SH-SY5Y (cell line): Measurements from ENCODE around the gene HIBCH.

Source experiments
- GATA2 ChIP-seq: IDR thresholded peaks from 2 replicates; pipeline ENCODE4 v1.6.1; 2011; ENCODE audit warnings: mild to moderate bottlenecking, low read depth, low read length
- GATA3 ChIP-seq: IDR thresholded peaks from 2 replicates; pipeline ENCODE4 v1.6.1; 2011; ENCODE audit warnings: low read depth, mild to moderate bottlenecking, low read length, moderate library complexity

The HIBCH gene

GRCh38 chr2:190301032-190301431 is 18.6 kb downstream of the HIBCH start:
- no peak for TF ChIP-seq GATA2
- TF ChIP-seq GATA3 = no peak

- no peak for TF ChIP-seq GATA3
- TF ChIP-seq GATA2 = no peak
These were observed 35.8 kb downstream of the HIBCH start for GRCh38 chr2:190283783-190284182.

GRCh38 chr2:190280565-190281350 is 38.9 kb downstream of the HIBCH start:
- TF ChIP-seq GATA2 (no peak), GATA3 (no peak)

GRCh38 chr2:190277234-190278112 is 42.2 kb downstream of the HIBCH start:
- TF ChIP-seq GATA2 = no peak
- no peak for TF ChIP-seq GATA3

GRCh38 chr2:190272457-190272842 is 47.2 kb downstream of the HIBCH start:
- TF ChIP-seq GATA3 = no peak
- no peak for TF ChIP-seq GATA2

- no peak for TF ChIP-seq GATA2
- no peak for TF ChIP-seq GATA3
These were observed 47.7 kb downstream of the HIBCH start for GRCh38 chr2:190271783-190272456.

GRCh38 chr2:190270298-190270697 is 49.3 kb downstream of the HIBCH start:
- TF ChIP-seq GATA3 (no peak), GATA2 (no peak)

- TF ChIP-seq GATA2 (no peak), GATA3 (no peak)
These were observed 52.3 kb downstream of the HIBCH start for GRCh38 chr2:190267302-190267701.

GRCh38 chr2:190266314-190266713 is 53.3 kb downstream of the HIBCH start:
- TF ChIP-seq GATA3 (no peak), GATA2 (no peak)

GRCh38 chr2:190261851-190262250 is 57.8 kb downstream of the HIBCH start:
- no peak for TF ChIP-seq GATA2
- no peak for TF ChIP-seq GATA3

- TF ChIP-seq GATA2 = no peak
- TF ChIP-seq GATA3 = no peak
These were observed 63.5 kb downstream of the HIBCH start for GRCh38 chr2:190256087-190256486.

GRCh38 chr2:190255676-190256075 is 64.0 kb downstream of the HIBCH start:
- TF ChIP-seq GATA2 (no peak), GATA3 (no peak)

GRCh38 chr2:190254063-190254850 is 65.4 kb downstream of the HIBCH start:
- TF ChIP-seq GATA2 (no peak), GATA3 (no peak)
